ENCODE data around the gene ANKRD10.

- TF ChIP-seq CTCF (IDR thresholded peaks at IDR 0.05; ENCODE audit: insufficient read depth, low read depth, low read length) (no peak), EZH2 (IDR thresholded peaks at IDR 0.05; ENCODE audit: insufficient read depth, low read length) (no peak)
Observed at GRCh38 chr13:110942248-110942981, 27.5 kb upstream of the ANKRD10 start.
